Measurements from ENCODE around the gene DCC. TPM values are rescaled to one million over a fixed set of nuclear protein-coding genes. Genes with fewer than 3 reads are reported as not detected.

Gene DCC
- total and polyA plus RNA-seq, 12 donors: under 0.01 to 0.89 (median 0.09) TPM; not detected in 8

DNA sequence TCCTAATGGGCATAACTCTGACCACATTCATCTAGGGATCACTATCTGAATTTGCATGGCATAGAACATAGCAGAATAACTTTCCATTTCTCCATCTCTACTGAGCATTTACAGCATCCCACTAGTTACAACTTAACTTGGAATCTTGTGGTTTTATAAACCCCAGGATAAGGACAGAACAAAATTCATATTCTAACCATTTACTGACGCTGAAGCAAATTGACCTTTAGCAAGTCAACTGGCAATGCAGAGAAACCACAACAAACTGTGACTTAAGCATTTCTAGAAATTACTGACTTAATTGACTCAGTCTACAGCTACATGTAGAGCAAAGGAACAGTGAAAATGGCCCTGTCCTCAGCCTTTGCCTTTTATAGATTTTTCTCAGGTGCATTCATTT is 61.2 kb downstream of the DCC start:
- ATAC-seq: no peak
- Histone ChIP-seq H3K4me1 (no peaks in the 10 kb centered on the region), H3K4me3 (no peak overlapping the region), H3K27me3 (no peaks in the 10 kb centered on the region), H3K27ac (no peak overlapping the region), H3K9me3 (peaks cover 0 to 3% (median 0%) of the 10 kb centered on the region in 11 donors), H3K36me3 (no peaks in the 10 kb centered on the region)
- DNase-seq: no peak
- WGBS, 2 donors: 92 to 98% methylated on average over 1 of the region's 1 CpG
- TF ChIP-seq, protein P1, sequence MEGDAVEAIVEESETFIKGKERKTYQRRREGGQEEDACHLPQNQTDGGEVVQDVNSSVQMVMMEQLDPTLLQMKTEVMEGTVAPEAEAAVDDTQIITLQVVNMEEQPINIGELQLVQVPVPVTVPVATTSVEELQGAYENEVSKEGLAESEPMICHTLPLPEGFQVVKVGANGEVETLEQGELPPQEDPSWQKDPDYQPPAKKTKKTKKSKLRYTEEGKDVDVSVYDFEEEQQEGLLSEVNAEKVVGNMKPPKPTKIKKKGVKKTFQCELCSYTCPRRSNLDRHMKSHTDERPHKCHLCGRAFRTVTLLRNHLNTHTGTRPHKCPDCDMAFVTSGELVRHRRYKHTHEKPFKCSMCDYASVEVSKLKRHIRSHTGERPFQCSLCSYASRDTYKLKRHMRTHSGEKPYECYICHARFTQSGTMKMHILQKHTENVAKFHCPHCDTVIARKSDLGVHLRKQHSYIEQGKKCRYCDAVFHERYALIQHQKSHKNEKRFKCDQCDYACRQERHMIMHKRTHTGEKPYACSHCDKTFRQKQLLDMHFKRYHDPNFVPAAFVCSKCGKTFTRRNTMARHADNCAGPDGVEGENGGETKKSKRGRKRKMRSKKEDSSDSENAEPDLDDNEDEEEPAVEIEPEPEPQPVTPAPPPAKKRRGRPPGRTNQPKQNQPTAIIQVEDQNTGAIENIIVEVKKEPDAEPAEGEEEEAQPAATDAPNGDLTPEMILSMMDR (IDR thresholded peaks at IDR 0.05): no peak
- intact Hi-C loops (cut with DNase I): loop anchor here in 1 of 10 donors (10.0 kb wide), 1 partner anchor 56 kb away; the partner anchor contains the start of gene DCC

GRCh38 chr18:52402814-52403213 is 62.8 kb downstream of the DCC start:
- H3K4me1 ChIP-seq: no peaks in the 10 kb centered on the region
- DNase-seq (no peak), ATAC-seq (no peak)
- H3K4me3 ChIP-seq: no peak overlapping the region
- intact Hi-C loops (cut with DNase I): loop anchor here in 1 of 10 donors (10.0 kb wide), 1 partner anchor 58 kb away; the partner anchor contains the start of gene DCC
- 54 to 66% methylated on average over 3 of the region's 3 CpGs for WGBS, 2 donors
- no peaks in the 10 kb centered on the region for H3K36me3 ChIP-seq
- H3K27ac ChIP-seq: no peak overlapping the region
- H3K27me3 ChIP-seq: no peaks in the 10 kb centered on the region
- H3K9me3 ChIP-seq: peaks cover 0 to 3% (median 0%) of the 10 kb centered on the region in 11 donors
- TF ChIP-seq, protein P1 (IDR thresholded peaks at IDR 0.05): no peak

DNA sequence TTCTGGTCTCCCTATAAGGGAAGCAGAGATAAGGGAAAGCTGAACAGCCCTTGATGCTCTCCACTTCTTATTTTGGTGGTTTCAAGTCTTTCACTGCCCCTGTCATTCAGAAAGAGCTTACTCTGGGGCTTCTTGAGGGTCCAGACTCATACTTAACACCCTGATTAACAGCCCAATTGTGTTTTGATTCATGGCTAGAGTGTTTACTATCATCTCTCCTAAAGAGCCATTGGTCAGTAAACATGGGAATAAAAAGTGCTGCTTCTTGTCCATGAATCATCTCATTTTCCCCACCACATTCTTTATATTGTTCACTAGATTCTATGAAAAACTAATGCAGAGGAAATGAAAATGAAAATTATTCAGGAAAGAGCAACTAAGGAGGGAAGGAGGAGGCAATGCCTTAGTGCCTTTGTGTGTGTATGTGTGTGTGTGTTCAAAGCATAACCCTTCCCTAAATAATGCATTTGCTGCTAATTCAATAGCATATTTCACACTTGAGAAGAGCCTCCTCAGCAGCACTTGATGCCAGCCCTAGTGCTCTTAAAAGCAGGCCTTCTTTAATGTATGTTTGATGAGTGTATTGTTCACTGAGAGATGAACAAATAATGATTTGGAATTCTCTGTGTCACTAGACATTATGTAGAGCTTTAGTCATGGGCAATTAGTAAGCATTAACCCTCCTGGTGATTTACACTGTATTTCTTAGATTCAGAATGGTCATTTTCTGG is 63.5 kb downstream of the DCC start:
- DNase-seq: no peak
- Histone ChIP-seq H3K9me3 (peaks cover 0 to 3% (median 0%) of the 10 kb centered on the region in 11 donors), H3K4me1 (no peaks in the 10 kb centered on the region), H3K27ac (no peak overlapping the region), H3K27me3 (no peaks in the 10 kb centered on the region), H3K4me3 (no peak overlapping the region), H3K36me3 (no peaks in the 10 kb centered on the region)
- ATAC-seq: no peak
- intact Hi-C loops (cut with DNase I): loop anchor here in 1 of 10 donors (10.0 kb wide), 1 partner anchor 59 kb away; the partner anchor contains the start of gene DCC
- TF ChIP-seq, protein P1 (IDR thresholded peaks at IDR 0.05): no peak

- H3K36me3 ChIP-seq: no peaks in the 10 kb centered on the region
- H3K4me3 ChIP-seq: no peak overlapping the region
- ATAC-seq: no peak
- H3K9me3 ChIP-seq: no peaks in the 10 kb centered on the region
- no peak overlapping the region for H3K27ac ChIP-seq
- DNase-seq: no peak
- intact Hi-C loops (cut with DNase I): loop anchor here in 1 of 10 donors (10.0 kb wide), 1 partner anchor 64 kb away; the partner anchor contains the start of gene DCC
- H3K27me3 ChIP-seq: no peaks in the 10 kb centered on the region
- no peaks in the 10 kb centered on the region for H3K4me1 ChIP-seq
- TF ChIP-seq, protein P1 (IDR thresholded peaks at IDR 0.05): no peak
- 71 to 75% methylated on average over 2 of the region's 2 CpGs for WGBS, 2 donors
Observed at GRCh38 chr18:52408800-52409302, 68.9 kb downstream of the DCC start.
